Activated naive CD8-positive, alpha-beta T cell treated with anti-CD3 and anti-CD28 coated beads for 36 hours (primary cell): ENCODE measurements around the gene ARFIP1. TPM values are rescaled to one million over a fixed set of nuclear protein-coding genes. Genes with fewer than 3 reads are reported as not detected.
"Not testable (repeated sequence)": the region's sequence is repeated elsewhere in the genome, so short reads cannot be mapped to it uniquely, and the experiment has no call there.

ENCODE experiments used
- DNase-seq: peaks from one replicate; pipeline ENCODE4 v3.0.0; 2021
- H3K27ac Mint-ChIP-seq: one replicate; pipeline ENCODE4 v1.8.0; 2022; ENCODE audit warnings: mild to moderate bottlenecking, moderate library complexity, mixed read lengths
- H3K27me3 Mint-ChIP-seq: one replicate; pipeline ENCODE4 v1.8.0; 2022; ENCODE audit warnings: mild to moderate bottlenecking, mixed read lengths
- H3K36me3 Mint-ChIP-seq: one replicate; pipeline ENCODE4 v1.8.0; 2021; ENCODE audit warnings: mild to moderate bottlenecking, mixed read lengths
- H3K4me1 Mint-ChIP-seq: one replicate; pipeline ENCODE4 v1.8.0; 2021; ENCODE audit warnings: mixed read lengths
- H3K4me3 Mint-ChIP-seq: one replicate; pipeline ENCODE4 v1.8.0; 2022; ENCODE audit warnings: mild to moderate bottlenecking, moderate library complexity, mixed read lengths
- H3K9me3 Mint-ChIP-seq: one replicate; pipeline ENCODE4 v1.8.0; 2022; ENCODE audit warnings: mixed read lengths
- total RNA-seq, 2 experiments: library from RNA; stranded (reverse); gene quantifications; one replicate each; pipeline ENCODE4 v1.2.3, GENCODE V29; 2021

ARFIP1 gene
- total RNA-seq, 2 experiments from 2014 or later: 10.3 to 12.1 TPM

DNA sequence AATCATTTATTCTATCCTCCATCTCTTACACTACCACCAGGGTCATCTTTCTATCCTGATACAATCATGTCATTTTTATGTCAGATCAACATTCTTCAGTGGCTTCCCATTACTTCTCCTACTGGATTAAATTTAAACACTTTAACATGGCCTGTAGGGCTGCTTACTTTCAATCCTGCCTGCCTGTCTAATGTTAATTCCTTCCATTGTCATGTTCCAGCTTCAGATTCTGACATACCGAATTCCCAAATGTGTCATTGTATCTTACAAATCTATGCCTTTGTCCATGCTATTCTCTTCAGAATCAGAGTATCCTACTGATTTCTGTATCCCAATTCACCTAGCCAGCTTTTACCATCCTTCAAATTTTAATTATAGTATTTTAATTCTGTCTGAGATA is 106.4 kb downstream of the ARFIP1 start:
- Mint-ChIP-seq H3K4me3 (no peak overlapping the region), H3K4me1 (no peaks in the 10 kb centered on the region), H3K36me3 (peaks cover 16% of the 10 kb centered on the region), H3K9me3 (no peaks in the 10 kb centered on the region), H3K27ac (no peak overlapping the region), H3K27me3 (no peaks in the 10 kb centered on the region)
- DNase-seq: no peak

DNA sequence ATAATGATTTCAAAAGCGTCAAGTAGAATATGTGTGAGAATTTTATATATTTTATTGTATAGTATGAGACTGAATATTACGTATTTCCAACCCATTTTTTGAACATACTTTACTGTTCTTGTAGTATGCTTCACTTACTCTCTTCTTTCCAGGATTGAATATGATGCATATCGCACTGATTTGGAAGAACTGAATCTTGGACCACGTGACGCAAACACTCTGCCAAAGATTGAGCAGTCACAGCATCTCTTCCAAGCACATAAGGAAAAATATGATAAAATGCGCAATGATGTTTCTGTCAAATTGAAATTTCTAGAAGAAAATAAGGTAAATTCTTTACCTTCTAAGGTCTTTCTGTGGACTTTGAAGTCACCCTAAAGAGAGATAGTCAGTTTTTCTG is 108.2 kb downstream of the ARFIP1 start:
- Mint-ChIP-seq H3K27ac (no peak overlapping the region), H3K4me1 (no peaks in the 10 kb centered on the region)

DNA sequence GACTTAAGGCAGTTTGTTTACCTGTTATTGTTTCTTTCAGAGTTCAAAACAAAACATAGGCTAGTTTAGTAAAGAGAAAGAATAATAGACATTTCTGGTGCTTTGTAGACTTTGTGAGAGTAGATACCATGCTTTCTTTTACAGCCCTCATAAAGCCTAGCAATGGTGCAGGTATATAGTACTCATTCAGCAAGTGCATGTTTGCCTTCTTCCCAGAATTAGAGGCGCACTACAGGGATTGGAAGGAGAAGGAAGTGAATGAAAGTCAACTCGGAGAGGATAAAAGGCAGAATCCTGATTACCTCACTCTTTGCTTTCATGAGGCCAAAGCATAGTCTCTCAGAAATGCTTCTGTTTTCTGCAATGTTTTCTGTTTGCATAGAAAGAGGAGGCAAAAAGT is 113.2 kb downstream of the ARFIP1 start:
- H3K9me3 Mint-ChIP-seq: no peaks in the 10 kb centered on the region
- no peak for DNase-seq
- H3K36me3 Mint-ChIP-seq: peaks cover 18% of the 10 kb centered on the region
- peaks cover 4% of the 10 kb centered on the region for H3K4me1 Mint-ChIP-seq
- no peaks in the 10 kb centered on the region for H3K27me3 Mint-ChIP-seq
- H3K4me3 Mint-ChIP-seq: no peak overlapping the region
- no peak overlapping the region for H3K27ac Mint-ChIP-seq

More for the DNA sequence above, 108.2 kb downstream of the ARFIP1 start:
- H3K4me3 Mint-ChIP-seq: no peak overlapping the region
- H3K27me3 Mint-ChIP-seq: no peaks in the 10 kb centered on the region
- DNase-seq: no peak
- peaks cover 20% of the 10 kb centered on the region for H3K36me3 Mint-ChIP-seq
- no peaks in the 10 kb centered on the region for H3K9me3 Mint-ChIP-seq

DNA sequence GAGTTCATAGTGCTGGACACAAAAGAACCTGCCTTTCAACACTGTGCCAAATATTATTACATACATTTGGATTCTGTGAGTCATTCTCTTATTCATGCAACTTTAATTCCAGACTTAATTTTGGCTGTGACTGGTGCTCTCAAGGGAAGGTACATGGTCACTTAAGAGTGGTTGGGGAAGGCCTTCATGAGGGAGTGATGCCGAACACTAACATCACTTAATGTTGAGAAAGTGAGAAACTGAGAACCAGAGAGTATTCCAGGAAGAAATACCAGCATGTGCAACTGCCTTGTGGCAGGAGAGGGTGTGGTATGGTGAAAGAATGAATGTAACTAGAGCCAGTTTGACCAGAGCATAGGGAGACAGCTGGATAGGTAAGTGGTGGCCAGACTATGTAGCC is 114.9 kb downstream of the ARFIP1 start:
- no peak for DNase-seq
- H3K4me1 Mint-ChIP-seq: peaks cover 4% of the 10 kb centered on the region
- H3K27ac Mint-ChIP-seq: no peak overlapping the region
- no peaks in the 10 kb centered on the region for H3K9me3 Mint-ChIP-seq
- peaks cover 18% of the 10 kb centered on the region for H3K36me3 Mint-ChIP-seq
- no peaks in the 10 kb centered on the region for H3K27me3 Mint-ChIP-seq
- no peak overlapping the region for H3K4me3 Mint-ChIP-seq

DNA sequence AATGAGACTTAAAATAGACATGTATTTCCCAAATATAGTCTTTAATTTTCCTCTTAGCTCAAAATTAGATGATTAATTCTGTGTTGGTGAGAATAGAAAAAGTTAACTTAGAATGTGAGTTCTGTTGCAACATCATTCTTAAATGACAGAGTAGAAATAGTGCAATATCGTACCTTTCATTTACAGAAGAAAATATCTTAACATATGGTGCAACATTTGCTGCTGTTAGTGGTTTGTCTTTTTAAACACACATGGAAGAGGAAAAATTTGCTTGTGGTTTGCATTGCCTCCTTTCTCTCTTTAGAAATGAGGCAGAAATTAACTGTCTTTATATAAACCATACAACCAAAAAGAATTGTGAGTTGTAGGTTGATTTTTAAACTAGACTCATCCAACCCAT is 117.1 kb downstream of the ARFIP1 start:
- Mint-ChIP-seq H3K4me1 (peaks cover 4% of the 10 kb centered on the region), H3K27me3 (no peaks in the 10 kb centered on the region), H3K27ac (no peak overlapping the region), H3K4me3 (no peak overlapping the region), H3K36me3 (peaks cover 7% of the 10 kb centered on the region), H3K9me3 (no peaks in the 10 kb centered on the region)
- DNase-seq: no peak

DNA sequence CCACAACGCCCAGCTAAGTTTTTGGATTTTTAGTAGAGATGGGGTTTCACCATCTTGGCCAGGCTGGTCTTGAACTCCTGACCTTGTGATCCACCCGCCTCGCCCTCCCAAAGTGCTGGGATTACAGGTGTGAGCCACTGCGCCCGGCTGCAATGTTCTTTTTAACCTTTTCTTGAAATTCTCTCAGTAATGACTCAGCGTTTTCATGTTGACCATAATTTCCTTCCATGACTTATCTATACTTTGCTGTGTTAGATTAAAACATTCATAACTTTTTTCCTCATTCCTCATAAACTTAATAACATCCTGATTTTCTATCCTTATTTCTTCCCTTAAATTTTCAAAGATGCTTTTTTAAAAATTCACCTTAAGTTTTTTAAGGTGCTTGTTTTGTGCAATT is 118.4 kb downstream of the ARFIP1 start:
- DNase-seq, H3K4me1 Mint-ChIP-seq, H3K4me3 Mint-ChIP-seq, H3K27me3 Mint-ChIP-seq, H3K27ac Mint-ChIP-seq, H3K36me3 Mint-ChIP-seq, H3K9me3 Mint-ChIP-seq: not testable (repeated sequence)

DNA sequence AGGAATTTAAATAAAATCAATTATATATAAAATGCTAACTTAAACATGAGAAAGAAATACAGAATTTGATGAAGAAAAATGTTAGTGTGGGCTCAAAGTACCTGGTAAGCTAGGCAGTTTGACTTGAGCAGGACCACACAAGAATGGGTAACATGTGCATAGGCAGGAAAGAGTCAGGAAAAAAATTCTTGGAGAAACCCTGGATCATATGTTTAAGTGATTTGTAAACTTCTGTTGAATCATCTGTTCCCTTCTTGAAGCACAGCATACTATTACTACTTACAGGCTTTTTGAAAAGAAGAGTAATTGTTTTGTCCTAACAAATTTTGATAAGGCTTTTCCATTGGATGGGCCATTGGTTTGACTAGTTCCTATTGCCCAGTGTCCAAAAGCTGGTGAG is 118.9 kb downstream of the ARFIP1 start:
- DNase-seq: no peak
- Mint-ChIP-seq H3K9me3 (no peaks in the 10 kb centered on the region), H3K27me3 (no peaks in the 10 kb centered on the region), H3K27ac (no peak overlapping the region), H3K4me3 (no peak overlapping the region), H3K4me1 (peaks cover 4% of the 10 kb centered on the region), H3K36me3 (no peaks in the 10 kb centered on the region)

DNA sequence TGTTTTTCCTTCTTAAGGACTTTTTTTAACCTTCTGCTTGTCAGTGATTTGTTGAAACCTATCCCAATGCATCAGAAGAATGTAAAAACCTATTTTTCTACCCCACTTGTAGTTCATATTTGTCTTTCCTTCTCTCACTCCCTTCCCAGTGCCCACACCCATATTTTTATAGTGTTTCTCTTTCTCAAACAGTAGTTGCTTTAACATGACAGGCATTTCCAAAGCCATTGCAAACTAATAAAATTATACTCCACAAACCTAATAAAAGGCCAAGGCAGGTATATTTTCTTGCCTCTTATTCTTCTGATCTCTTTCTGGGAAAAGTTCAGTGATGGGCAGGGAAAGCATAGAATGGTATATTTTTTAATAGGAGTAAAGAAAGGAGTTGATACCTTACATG is 120.6 kb downstream of the ARFIP1 start:
- no peak for DNase-seq
- no peak overlapping the region for H3K27ac Mint-ChIP-seq
- H3K27me3 Mint-ChIP-seq: no peaks in the 10 kb centered on the region
- H3K4me3 Mint-ChIP-seq: no peak overlapping the region
- no peaks in the 10 kb centered on the region for H3K9me3 Mint-ChIP-seq
- H3K4me1 Mint-ChIP-seq: peaks cover 4% of the 10 kb centered on the region
- peaks cover 3% of the 10 kb centered on the region for H3K36me3 Mint-ChIP-seq

DNA sequence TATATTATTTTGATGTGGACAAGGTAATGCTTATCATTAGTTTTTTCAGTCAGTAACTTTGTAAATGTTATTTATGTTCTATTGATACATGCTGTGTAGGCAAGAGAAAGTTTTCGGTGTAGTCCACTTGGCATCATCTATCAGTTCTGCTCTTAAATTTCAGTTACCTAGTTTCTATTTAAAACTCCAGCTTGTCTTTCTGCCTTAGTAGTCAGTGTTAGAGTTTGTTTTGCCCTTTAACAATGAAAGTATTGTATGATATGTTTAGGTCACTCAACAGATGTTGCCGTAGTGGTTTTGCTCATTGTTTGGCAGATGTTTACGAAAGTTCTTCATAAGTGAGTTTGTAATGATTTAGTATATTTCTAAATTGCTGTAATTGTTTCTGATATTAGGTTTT is 121.5 kb downstream of the ARFIP1 start:
- H3K4me3 Mint-ChIP-seq: no peak overlapping the region
- DNase-seq: no peak
- H3K4me1 Mint-ChIP-seq: peaks cover 4% of the 10 kb centered on the region
- no peaks in the 10 kb centered on the region for H3K9me3 Mint-ChIP-seq
- no peaks in the 10 kb centered on the region for H3K27me3 Mint-ChIP-seq
- H3K36me3 Mint-ChIP-seq: peaks cover 5% of the 10 kb centered on the region
- no peak overlapping the region for H3K27ac Mint-ChIP-seq

DNA sequence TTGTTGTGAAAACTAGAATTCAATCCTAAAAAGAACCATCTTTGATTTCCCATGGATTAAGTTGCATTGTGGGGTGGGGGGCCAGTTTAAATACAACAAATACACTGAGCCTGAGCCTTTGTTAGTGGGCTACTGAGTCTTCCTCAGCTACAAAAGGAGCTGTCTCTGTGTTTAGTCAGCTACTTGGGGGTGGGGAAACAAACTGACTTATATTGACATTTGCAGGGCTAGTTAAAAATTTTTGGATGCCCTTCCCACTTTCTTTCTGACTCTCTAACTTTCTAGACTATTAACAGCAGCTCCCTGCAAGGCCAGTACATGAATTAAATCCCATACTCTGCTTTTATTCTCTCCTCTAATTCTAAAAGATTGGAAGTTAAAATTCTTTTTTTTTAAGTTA is 123.9 kb downstream of the ARFIP1 start:
- no peak overlapping the region for H3K27ac Mint-ChIP-seq
- no peaks in the 10 kb centered on the region for H3K27me3 Mint-ChIP-seq
- DNase-seq: no peak

DNA sequence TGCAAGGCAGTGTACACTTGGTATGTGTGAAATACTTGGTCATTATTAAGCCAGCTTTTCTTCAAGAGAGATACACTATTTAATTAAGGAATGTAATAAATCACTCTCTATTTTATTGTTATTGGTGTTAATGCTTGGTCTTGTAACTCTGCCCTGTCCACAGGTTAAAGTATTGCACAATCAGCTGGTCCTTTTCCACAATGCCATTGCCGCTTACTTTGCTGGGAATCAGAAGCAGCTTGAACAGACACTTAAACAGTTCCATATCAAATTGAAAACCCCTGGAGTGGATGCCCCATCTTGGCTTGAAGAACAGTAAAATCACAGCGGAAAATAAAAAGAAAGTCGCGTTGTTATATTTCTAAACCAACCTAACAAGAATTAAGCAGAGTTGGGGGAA is 130.1 kb downstream of the ARFIP1 start:
- Mint-ChIP-seq H3K4me3 (no peak overlapping the region), H3K36me3 (peaks cover 8% of the 10 kb centered on the region), H3K27ac (no peak overlapping the region), H3K27me3 (no peaks in the 10 kb centered on the region), H3K4me1 (no peaks in the 10 kb centered on the region), H3K9me3 (no peaks in the 10 kb centered on the region)
- DNase-seq: no peak

More for the DNA sequence above, 123.9 kb downstream of the ARFIP1 start:
- H3K4me3 Mint-ChIP-seq: no peak overlapping the region
- peaks cover 9% of the 10 kb centered on the region for H3K36me3 Mint-ChIP-seq
- no peaks in the 10 kb centered on the region for H3K4me1 Mint-ChIP-seq
- H3K9me3 Mint-ChIP-seq: no peaks in the 10 kb centered on the region

DNA sequence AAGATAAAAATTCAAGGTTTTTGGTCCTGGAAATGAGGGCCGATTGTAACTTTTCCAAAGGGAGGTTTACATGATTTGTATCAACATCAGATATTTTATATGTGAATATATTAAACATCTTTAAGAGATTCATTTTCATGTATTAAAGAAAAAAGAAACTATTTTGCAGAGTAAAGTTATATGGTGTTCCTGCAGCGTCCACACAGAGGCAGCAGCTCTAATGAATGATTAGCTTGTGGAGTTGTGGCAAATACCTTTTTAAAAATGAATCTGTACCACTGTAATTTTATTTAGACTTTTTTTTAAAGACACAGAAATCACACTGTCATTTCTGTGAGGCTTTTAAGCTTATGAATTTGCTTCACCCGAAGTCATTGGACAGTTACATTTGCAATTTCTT is 130.8 kb downstream of the ARFIP1 start:
- H3K27ac Mint-ChIP-seq: no peak overlapping the region
- H3K4me1 Mint-ChIP-seq: no peaks in the 10 kb centered on the region
- no peak overlapping the region for H3K4me3 Mint-ChIP-seq
- DNase-seq: no peak
- no peaks in the 10 kb centered on the region for H3K27me3 Mint-ChIP-seq
- H3K36me3 Mint-ChIP-seq: peaks cover 8% of the 10 kb centered on the region
- no peaks in the 10 kb centered on the region for H3K9me3 Mint-ChIP-seq

DNA sequence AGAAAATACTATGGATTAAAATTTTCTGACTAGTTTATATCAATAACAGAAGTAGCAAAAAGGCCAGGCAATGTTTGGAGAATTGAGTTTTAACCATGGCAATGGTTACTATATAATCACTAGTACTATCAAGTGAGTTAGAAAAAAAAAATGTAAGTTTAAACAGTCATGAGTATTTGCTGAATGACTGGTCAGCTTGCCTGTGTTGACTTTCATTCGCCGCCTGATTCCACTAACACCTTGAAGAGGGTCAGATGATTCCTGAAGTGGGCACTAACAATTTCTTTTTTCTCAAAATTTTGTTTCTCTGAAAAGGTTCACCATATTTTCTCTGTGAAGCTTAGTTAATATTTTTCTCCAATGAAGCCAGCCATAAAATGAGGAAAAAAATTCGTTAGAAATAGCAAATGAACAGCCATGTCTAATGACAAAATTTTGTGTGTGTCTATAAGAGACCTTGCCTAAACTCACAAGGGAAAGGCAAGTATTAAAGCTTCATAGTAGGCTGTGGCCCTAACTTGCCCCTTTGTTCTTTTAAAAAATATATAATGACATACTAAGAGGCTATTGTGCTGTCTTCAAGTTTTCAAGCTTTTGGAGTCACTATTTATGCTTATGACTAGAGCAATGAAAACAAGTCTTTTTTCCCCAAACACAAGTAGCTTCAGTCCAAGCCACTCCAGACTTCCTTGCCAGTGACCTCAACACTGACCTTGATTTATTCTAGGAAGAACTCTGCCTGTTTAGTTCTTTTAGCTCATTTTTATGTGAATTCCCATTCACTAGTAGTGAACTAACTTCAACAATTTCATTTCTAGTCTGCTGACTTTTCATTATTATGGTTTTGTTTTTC is 138.0 kb downstream of the ARFIP1 start:
- peaks cover 19% of the 10 kb centered on the region for H3K36me3 Mint-ChIP-seq
- no peak overlapping the region for H3K27ac Mint-ChIP-seq
- H3K4me3 Mint-ChIP-seq: no peak overlapping the region
- DNase-seq: no peak
- no peaks in the 10 kb centered on the region for H3K27me3 Mint-ChIP-seq
- peaks cover 16% of the 10 kb centered on the region for H3K9me3 Mint-ChIP-seq
- no peaks in the 10 kb centered on the region for H3K4me1 Mint-ChIP-seq

DNA sequence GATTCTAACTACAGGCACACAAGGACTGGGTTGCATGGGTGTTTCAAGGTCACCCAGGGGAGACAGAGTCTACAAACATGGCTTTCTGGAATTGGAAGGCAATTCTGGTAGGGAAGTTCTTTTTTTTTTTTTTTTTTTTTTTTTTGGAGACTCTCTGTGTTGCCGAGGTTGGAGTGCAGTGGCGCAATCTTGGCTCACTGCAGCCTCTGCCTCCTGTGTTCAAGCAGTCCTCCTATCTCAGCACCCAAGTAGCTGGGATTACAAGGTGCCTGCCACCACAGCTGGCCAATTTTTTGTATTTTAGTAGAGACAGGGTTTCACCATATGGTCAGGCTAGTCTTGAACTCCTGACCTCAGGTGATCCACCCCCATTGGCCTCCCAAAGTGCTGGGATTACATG is 140.1 kb downstream of the ARFIP1 start:
- Mint-ChIP-seq H3K27ac (no peak overlapping the region), H3K9me3 (peaks cover 16% of the 10 kb centered on the region), H3K36me3 (peaks cover 19% of the 10 kb centered on the region), H3K4me3 (no peak overlapping the region), H3K27me3 (no peaks in the 10 kb centered on the region), H3K4me1 (no peaks in the 10 kb centered on the region)
- DNase-seq: no peak

DNA sequence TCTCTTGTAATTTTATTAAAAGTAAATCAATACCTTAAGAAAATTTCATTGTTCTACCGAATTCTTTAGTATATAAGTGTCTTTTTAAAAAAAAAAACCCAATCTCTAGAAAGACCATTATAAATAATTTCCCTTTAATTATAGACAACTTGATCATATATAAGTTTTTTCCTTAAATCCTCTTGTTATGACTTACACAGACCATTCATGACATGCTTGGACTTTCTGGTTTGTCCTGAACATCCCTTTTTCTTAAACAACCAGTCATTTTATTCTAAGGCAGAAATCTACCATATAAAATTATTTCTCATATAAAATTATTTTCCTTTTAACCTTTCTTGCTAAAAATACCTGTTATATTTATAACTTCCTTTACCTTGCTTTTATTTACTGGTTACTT is 141.0 kb downstream of the ARFIP1 start:
- Mint-ChIP-seq H3K27ac (no peak overlapping the region), H3K4me3 (no peak overlapping the region), H3K9me3 (peaks cover 16% of the 10 kb centered on the region), H3K4me1 (no peaks in the 10 kb centered on the region), H3K36me3 (peaks cover 19% of the 10 kb centered on the region), H3K27me3 (no peaks in the 10 kb centered on the region)
- DNase-seq: no peak

DNA sequence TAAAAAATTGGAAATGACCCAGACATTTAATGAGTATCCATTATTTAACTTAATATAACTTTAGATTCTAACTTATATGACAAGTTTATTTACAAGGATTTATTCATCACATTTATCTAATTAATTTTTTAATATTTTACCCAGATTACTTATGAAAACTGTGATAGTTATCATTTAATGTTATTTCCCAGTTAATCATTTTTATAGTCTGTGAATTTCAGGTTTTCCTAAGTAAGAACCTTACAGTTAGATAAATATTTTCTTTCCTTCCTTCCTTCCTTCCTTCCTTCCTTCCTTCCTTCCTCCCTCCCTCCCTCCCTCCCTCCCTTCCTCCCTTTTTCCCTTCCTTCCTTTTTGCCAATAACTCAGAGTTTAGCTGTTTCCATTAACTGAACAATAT is 141.5 kb downstream of the ARFIP1 start:
- Mint-ChIP-seq H3K27ac (no peak overlapping the region), H3K9me3 (peaks cover 16% of the 10 kb centered on the region), H3K36me3 (peaks cover 19% of the 10 kb centered on the region), H3K4me3 (no peak overlapping the region), H3K4me1 (no peaks in the 10 kb centered on the region), H3K27me3 (no peaks in the 10 kb centered on the region)
- DNase-seq: no peak
